HG03159 (cell line): ENCODE results near the gene PRKN.

Source experiments
- ATAC-seq: cut with Tn5 transposase; IDR thresholded peaks from one replicate; pipeline ENCODE4 v1.9.1; 2021; ENCODE audit warnings: mild to moderate bottlenecking, moderate library complexity; ENCODE audit not compliant: unreplicated experiment

Gene PRKN

GRCh38 chr6:162014069-162014811 is 713.3 kb downstream of the PRKN start:
- ATAC-seq = no peak

- no peak for ATAC-seq
These were observed 722.2 kb downstream of the PRKN start for GRCh38 chr6:162005372-162005771.

- no peak for ATAC-seq
These were observed 730.8 kb downstream of the PRKN start for GRCh38 chr6:161996783-161997182.

- no peak for ATAC-seq
These were observed 741.6 kb downstream of the PRKN start for GRCh38 chr6:161985876-161986423.

- no peak for ATAC-seq
These were observed 742.9 kb downstream of the PRKN start for GRCh38 chr6:161984713-161985112.

- ATAC-seq = no peak
These were observed 751.0 kb downstream of the PRKN start for GRCh38 chr6:161976553-161976952.

- no peak for ATAC-seq
These were observed 754.5 kb downstream of the PRKN start for GRCh38 chr6:161973064-161973463.

GRCh38 chr6:161971043-161971442 is 756.5 kb downstream of the PRKN start:
- ATAC-seq = no peak

GRCh38 chr6:161963634-161964234 is 763.8 kb downstream of the PRKN start:
- no peak for ATAC-seq

- ATAC-seq = no peak
These were observed 764.4 kb downstream of the PRKN start for GRCh38 chr6:161963181-161963580.

- no peak for ATAC-seq
These were observed 765.8 kb downstream of the PRKN start for GRCh38 chr6:161961796-161962195.

- no peak for ATAC-seq
These were observed 766.5 kb downstream of the PRKN start for GRCh38 chr6:161961046-161961445.

- ATAC-seq = no peak
These were observed 768.5 kb downstream of the PRKN start for GRCh38 chr6:161959072-161959471.

- no peak for ATAC-seq
These were observed 771.5 kb downstream of the PRKN start for GRCh38 chr6:161956082-161956481.

GRCh38 chr6:161954699-161955276 is 772.8 kb downstream of the PRKN start:
- no peak for ATAC-seq

- no peak for ATAC-seq
These were observed 773.5 kb downstream of the PRKN start for GRCh38 chr6:161954077-161954476.

GRCh38 chr6:161951126-161951525 is 776.4 kb downstream of the PRKN start:
- no peak for ATAC-seq

- ATAC-seq = no peak
These were observed 778.0 kb downstream of the PRKN start for GRCh38 chr6:161949531-161949930.

- no peak for ATAC-seq
These were observed 779.1 kb downstream of the PRKN start for GRCh38 chr6:161948462-161948861.

- no peak for ATAC-seq
These were observed 780.2 kb downstream of the PRKN start for GRCh38 chr6:161947371-161947770.

GRCh38 chr6:161946461-161946860 is 781.1 kb downstream of the PRKN start:
- no peak for ATAC-seq

GRCh38 chr6:161943561-161943960 is 784.0 kb downstream of the PRKN start:
- no peak for ATAC-seq
